OCI-LY1 (cell line): ENCODE results near the gene VRK1.

Experiments
- H2AFZ ChIP-seq: fragments of 200-600 bp; sonication (generic), shearing (Covaris generic); 2 replicates; pipeline ENCODE4 v1.6.0; 2014; ENCODE audit warnings: antibody characterized with exemption, mild to moderate bottlenecking, low read length
- H3F3A ChIP-seq: fragments of 200-600 bp; sonication (generic), shearing (Covaris generic); 2 replicates; pipeline ENCODE4 v1.6.0; 2014; ENCODE audit warnings: mild to moderate bottlenecking, antibody characterized with exemption, low read length, moderate library complexity; ENCODE audit not compliant: insufficient read depth
- H3K27ac ChIP-seq: fragments of 200-600 bp; sonication (generic); 2 replicates; pipeline ENCODE4 v1.5.1; 2014; ENCODE audit warnings: low read length, mixed run types, mild to moderate bottlenecking, low read depth; ENCODE audit not compliant: poor library complexity, severe bottlenecking
- H3K27me3 ChIP-seq: fragments of 200-600 bp; sonication (generic); 2 replicates; pipeline ENCODE4 v1.6.0; 2014; ENCODE audit warnings: antibody characterized with exemption, mild to moderate bottlenecking, low read length, moderate library complexity; ENCODE audit not compliant: insufficient read depth
- H3K36me3 ChIP-seq: fragments of 200-600 bp; sonication (generic); 2 replicates; pipeline ENCODE4 v1.6.1; 2014; ENCODE audit warnings: mild to moderate bottlenecking, antibody characterized with exemption, low read length, moderate library complexity, mixed read lengths; ENCODE audit not compliant: insufficient read depth
- H3K4me1 ChIP-seq: fragments of 200-600 bp; sonication (generic); 2 replicates; pipeline ENCODE4 v1.5.1; 2014; ENCODE audit warnings: mild to moderate bottlenecking, low read length, moderate library complexity; ENCODE audit not compliant: insufficient read depth, severe bottlenecking
- H3K4me2 ChIP-seq: fragments of 200-600 bp; sonication (generic), shearing (Covaris generic); 2 replicates; pipeline ENCODE4 v1.6.1; 2014; ENCODE audit warnings: low read length
- H3K4me3 ChIP-seq: fragments of 200-600 bp; sonication (generic); 2 replicates; pipeline ENCODE4 v1.5.1; 2014; ENCODE audit warnings: low read length, low read depth, mild to moderate bottlenecking, mixed read lengths; ENCODE audit not compliant: poor library complexity, severe bottlenecking
- H3K79me2 ChIP-seq: fragments of 200-600 bp; shearing (Covaris generic); 2 replicates; pipeline ENCODE4 v1.6.1; 2016; ENCODE audit warnings: mixed run types, low read length, mixed read lengths; ENCODE audit not compliant: insufficient read depth
- H3K9ac ChIP-seq: fragments of 200-600 bp; sonication (generic), shearing (Covaris generic); 2 replicates; pipeline ENCODE4 v1.6.1; 2014; ENCODE audit warnings: mild to moderate bottlenecking, low read length, mixed read lengths
- H3K9me2 ChIP-seq: fragments of 200-600 bp; sonication (generic), shearing (Covaris generic); 2 replicates; pipeline ENCODE4 v1.6.1; 2014; ENCODE audit warnings: low read depth, mild to moderate bottlenecking, low read length, mixed read lengths
- H3K9me3 ChIP-seq: fragments of 200-600 bp; shearing (Covaris generic); 2 replicates; pipeline ENCODE4 v1.6.1; 2014; ENCODE audit warnings: low read length, mixed read lengths
- H4K20me1 ChIP-seq: fragments of 200-600 bp; sonication (generic), shearing (Covaris generic); 2 replicates; pipeline ENCODE4 v1.6.0; 2016; ENCODE audit warnings: mild to moderate bottlenecking, low read length; ENCODE audit not compliant: insufficient read depth
- EZH2 ChIP-seq: fragments of 200-600 bp; sonication (generic), shearing (Covaris generic); IDR thresholded peaks from 2 replicates; pipeline ENCODE4 v1.8.0; 2017; ENCODE audit warnings: borderline replicate concordance, mixed run types, mild to moderate bottlenecking, antibody characterized with exemption, low read length, moderate library complexity, mixed read lengths
- TF ChIP-seq, protein P1 (sequence below): fragments of 200-600 bp; sonication (generic), shearing (Covaris generic); IDR thresholded peaks from 2 replicates; pipeline ENCODE4 v1.5.1; 2017; ENCODE audit warnings: mild to moderate bottlenecking, antibody characterized with exemption, low read length, moderate library complexity, mixed read lengths

Gene VRK1

GRCh38 chr14:96858643-96859042 is 61.5 kb downstream of the VRK1 start:
- no peaks in the 10 kb centered on the region for H3K79me2 ChIP-seq
- no peak overlapping the region for H3K9ac ChIP-seq
- no peaks in the 10 kb centered on the region for H3K27me3 ChIP-seq
- H3K4me3 ChIP-seq = no peak overlapping the region
- no peaks in the 10 kb centered on the region for H3K4me1 ChIP-seq
- H4K20me1 ChIP-seq = no peaks in the 10 kb centered on the region
- TF ChIP-seq, protein P1, sequence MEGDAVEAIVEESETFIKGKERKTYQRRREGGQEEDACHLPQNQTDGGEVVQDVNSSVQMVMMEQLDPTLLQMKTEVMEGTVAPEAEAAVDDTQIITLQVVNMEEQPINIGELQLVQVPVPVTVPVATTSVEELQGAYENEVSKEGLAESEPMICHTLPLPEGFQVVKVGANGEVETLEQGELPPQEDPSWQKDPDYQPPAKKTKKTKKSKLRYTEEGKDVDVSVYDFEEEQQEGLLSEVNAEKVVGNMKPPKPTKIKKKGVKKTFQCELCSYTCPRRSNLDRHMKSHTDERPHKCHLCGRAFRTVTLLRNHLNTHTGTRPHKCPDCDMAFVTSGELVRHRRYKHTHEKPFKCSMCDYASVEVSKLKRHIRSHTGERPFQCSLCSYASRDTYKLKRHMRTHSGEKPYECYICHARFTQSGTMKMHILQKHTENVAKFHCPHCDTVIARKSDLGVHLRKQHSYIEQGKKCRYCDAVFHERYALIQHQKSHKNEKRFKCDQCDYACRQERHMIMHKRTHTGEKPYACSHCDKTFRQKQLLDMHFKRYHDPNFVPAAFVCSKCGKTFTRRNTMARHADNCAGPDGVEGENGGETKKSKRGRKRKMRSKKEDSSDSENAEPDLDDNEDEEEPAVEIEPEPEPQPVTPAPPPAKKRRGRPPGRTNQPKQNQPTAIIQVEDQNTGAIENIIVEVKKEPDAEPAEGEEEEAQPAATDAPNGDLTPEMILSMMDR = no peak
- TF ChIP-seq EZH2 = no peak
- H3K27ac ChIP-seq = no peak overlapping the region
- H3K36me3 ChIP-seq = peaks cover 62% of the 10 kb centered on the region
- no peaks in the 10 kb centered on the region for H3K9me3 ChIP-seq
- no peak overlapping the region for H2AFZ ChIP-seq
- no peak overlapping the region for H3K4me2 ChIP-seq
- no peaks in the 10 kb centered on the region for H3F3A ChIP-seq
- H3K9me2 ChIP-seq = no peaks in the 10 kb centered on the region

DNA sequence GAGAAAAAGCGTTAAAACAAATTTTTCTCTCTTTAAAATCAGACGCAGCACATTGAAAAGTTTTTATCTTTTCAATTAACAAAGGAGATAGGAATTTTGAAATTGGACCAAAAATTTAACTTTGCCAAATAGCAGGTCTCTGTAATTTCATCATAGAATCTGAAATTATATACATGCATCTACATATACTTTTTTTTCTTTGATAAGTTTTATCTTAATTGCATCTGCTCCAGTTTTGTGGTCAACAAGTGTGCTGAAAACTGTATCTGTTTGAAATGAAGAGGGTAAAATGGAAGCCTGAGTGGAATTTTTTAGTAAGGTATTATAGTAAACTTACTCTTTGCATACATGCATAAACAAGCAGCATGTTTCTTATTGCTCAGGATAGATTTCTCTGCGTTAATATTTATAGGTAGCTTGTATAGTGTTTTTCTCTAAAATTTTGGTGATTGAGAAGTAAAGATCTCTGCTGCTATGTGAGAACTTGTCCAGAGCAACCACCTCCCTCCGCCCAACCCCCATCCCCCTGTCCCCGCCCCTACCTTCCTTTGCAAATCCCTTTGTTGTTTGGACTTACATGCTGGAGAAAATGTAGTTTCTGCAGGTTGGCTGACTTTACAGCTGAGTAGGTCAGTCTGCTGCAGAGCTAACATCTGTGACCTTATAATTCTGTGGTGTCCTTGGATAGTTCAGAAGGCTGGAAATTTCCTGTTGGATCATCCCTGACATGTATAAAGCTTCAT is 64.6 kb downstream of the VRK1 start:
- Histone ChIP-seq H3K4me3 (no peak overlapping the region), H3K9ac (no peak overlapping the region), H3K79me2 (no peaks in the 10 kb centered on the region), H3F3A (no peaks in the 10 kb centered on the region), H3K4me2 (no peak overlapping the region), H3K4me1 (no peaks in the 10 kb centered on the region), H3K27me3 (no peaks in the 10 kb centered on the region), H4K20me1 (no peaks in the 10 kb centered on the region), H3K27ac (no peak overlapping the region), H3K36me3 (peaks cover 65% of the 10 kb centered on the region), H2AFZ (no peak overlapping the region), H3K9me3 (no peaks in the 10 kb centered on the region), H3K9me2 (no peaks in the 10 kb centered on the region)
- TF ChIP-seq, protein P1 = no peak

DNA sequence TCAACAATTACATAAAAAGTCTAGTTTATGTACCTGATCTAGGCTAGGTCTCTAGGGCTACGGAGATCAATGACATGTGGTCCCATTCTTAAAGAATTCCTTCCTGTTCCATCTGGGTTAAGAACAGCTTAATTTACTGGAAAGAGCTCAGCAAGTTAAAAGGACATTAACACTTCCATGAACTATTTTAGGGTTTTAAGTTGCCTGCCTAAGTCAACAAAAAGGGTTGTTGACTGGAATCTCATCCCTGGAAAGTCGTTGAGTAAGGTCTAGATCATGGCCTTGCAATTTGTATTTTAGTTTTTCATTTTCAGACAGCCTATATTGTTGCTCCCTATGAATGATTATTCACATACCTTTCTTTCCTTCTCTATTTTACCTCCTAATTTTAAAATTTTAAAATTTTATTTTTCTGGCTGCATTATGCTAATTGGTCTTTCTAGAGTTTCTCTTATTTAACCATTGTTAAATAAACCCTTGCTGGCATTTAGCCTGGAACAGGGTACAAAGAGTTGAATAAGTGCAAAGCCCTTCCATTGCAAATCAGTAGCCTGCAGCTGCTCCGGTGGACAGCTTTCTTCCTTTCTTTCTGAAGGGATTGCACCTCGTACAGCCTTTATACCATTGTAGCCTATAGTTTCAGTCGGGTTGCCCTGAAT is 66.3 kb downstream of the VRK1 start:
- no peak for TF ChIP-seq EZH2
- TF ChIP-seq, protein P1 = no peak
- Histone ChIP-seq H3K36me3 (peaks cover 56% of the 10 kb centered on the region), H3K9me3 (no peaks in the 10 kb centered on the region), H3K9me2 (no peaks in the 10 kb centered on the region), H4K20me1 (no peaks in the 10 kb centered on the region), H3K27ac (no peak overlapping the region), H3K4me3 (no peak overlapping the region), H2AFZ (no peak overlapping the region), H3K4me2 (no peak overlapping the region), H3K79me2 (no peaks in the 10 kb centered on the region), H3F3A (no peaks in the 10 kb centered on the region), H3K9ac (no peak overlapping the region), H3K27me3 (no peaks in the 10 kb centered on the region), H3K4me1 (no peaks in the 10 kb centered on the region)
